NCI-H2029 (cell line): ENCODE results near the gene TERF2IP.
A peak's percentile ranks its signal among the peaks of the same experiment; 100 is the strongest.

ENCODE experiments used
- DNase-seq: peaks from one replicate; lab custom pipeline; 2025; lab: John Stamatoyannopoulos, UW

The TERF2IP gene

DNA sequence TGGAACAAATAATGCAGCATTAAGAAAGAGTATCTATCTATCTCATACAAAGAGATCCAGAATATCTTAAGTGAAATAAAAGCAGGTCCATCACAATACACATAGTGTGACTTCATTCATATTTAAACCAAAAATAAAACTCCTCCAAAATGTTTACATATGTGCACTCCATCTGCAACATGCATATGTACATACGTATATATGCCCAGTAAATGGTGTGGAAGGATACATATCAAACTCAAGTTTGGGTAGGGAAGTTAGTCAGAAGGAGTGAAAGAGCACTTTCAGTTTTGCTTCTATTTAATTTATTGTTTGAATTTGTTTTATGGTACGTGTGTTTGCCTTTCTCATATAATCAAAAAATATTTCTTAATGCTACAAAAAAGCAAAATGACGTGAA, 12.5 kb upstream of the TERF2IP start:
- DNase-seq, result no peak

DNA sequence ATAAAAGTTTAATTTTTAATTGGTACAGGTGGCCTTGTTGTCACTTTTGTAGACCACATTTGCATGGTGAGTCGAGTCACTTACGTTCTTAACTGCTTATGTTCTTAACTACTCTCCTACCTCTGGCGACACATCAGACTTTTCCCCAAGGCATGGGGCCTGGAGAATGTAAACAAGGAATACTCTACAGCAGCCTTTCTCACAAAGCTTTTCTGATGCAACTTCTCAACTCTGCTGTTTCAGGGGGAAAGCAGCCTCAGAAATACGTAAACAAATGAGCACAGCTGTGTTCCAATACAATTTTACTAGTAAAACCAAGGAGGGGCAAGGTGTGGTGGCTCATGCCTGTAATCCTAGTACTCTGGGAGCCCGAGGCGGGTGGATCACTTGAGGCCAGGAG, 7.0 kb upstream of the TERF2IP start:
- DNase-seq, result no peak

DNA sequence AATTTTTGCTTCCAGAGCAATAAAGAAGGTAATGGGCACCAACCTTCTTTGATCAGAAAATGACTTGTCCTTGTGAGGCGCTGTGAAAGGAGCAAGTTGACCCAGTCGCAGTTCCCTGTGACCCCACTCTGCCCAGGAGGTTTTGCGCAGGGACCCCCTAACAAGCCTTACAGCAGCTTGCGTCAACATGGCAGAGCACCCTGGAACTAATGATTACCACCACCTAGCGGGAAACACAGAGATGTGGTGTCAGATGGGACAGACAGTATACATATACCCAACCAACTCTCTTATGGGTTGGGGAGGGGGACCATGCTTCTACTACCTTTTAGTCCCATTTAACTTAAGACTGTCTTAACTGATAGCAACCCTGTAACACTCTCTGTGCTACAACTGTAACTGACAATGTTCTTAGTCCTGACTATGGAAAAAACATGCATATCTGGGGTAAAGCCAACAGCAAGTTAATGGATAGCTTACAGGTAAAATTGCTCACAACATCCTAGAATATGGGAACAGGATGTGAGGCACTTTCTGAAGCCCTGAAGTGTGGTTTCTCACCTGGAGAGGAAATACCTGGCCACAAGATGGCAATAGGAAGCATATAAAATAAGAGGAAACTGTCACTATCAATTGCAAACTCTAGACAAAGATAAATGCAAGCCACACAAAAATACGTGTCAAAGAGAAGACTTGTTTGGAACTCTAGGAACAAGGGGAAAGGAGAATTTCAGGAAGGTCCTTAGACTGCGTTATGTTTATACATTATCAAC, 3.1 kb upstream of the TERF2IP start:
- DNase-seq, result no peak

DNA sequence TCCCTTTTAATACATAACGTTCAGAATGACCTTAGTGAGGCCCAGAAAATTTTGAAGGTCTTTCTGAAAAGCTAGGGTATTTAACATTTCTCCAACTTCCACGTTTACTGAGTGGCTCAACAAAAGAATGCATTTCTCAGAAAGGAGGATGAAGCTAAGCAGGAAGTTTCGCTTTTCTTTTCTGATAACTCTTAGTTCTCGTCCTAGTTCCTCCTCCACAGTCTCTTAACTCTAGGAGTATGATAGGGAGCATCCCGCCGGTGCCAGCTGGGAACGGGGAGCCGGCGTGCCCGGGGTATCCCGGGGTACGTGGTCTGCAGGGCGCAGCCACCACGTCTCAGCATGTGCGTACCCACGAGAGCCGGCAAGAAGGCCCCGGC, 471 bp upstream of the TERF2IP start:
- no peak for DNase-seq

DNA sequence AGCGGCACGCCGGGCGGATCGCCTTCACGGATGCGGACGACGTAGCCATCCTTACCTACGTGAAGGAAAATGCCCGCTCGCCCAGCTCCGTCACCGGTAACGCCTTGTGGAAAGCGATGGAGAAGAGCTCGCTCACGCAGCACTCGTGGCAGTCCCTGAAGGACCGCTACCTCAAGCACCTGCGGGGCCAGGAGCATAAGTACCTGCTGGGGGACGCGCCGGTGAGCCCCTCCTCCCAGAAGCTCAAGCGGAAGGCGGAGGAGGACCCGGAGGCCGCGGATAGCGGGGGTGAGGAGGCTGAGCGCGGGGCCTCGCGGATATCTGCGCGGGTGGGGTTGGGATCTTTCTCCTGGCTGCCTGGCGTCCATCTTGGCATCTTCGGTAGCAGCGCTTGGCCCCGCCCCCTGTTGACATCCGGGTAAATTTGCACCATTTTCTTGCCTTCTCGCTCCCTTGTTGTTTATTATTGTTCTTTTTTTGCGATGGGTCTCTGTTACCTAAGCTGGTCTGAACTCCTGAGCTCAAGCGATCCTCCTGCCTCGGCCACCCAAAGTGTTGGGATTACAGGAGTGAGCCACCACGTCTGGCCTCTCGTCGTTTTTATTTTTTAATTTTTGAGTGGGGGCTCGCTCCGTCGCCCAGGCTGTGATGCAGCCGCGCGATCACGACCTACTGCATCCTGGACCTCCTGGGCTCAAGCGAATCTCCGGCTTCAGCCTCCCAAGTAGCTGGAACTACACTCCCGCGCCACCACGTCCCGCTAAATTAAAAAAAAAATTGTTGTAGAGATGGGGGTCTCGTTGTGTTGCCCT, 898 bp downstream of the TERF2IP start:
- DNase-seq, result peak; percentile 34

DNA sequence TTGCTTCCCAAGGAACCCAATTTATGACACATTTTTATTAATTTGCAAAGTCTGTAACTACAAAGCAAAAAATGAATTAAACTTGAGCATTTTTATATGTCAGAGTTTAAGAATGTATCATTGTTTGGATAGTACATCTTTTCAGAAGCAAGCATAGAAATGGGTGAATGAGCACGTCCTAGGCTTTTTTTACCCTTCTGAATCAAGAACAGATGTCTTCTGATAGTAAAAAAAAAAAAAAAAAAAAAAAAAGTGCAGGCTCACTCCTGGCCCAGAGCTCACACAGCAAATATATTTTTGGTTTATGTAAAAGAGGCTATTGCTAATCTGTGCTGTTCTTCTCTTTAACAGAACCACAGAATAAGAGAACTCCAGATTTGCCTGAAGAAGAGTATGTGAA, 6.3 kb downstream of the TERF2IP start:
- DNase-seq, result no peak

DNA sequence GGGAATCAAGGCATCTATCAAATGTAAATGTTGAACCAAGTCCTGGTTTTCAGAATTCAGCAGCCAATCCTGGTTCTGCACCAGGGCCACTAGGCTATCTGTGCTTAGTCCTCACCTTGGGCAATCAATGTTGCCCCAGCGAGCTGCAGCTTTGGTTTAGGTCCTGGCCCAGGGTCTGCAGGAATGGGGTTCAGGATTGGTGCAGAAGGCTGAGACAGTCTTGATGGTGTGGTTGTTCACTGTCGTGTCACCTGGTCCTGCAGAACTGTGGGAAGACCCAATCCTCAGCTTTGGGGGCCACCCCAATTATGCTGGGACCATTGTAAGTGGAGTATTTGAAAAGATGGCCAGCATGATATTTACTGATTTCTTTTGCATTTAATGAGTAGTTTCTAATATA, 10.6 kb downstream of the TERF2IP start:
- no peak for DNase-seq

DNA sequence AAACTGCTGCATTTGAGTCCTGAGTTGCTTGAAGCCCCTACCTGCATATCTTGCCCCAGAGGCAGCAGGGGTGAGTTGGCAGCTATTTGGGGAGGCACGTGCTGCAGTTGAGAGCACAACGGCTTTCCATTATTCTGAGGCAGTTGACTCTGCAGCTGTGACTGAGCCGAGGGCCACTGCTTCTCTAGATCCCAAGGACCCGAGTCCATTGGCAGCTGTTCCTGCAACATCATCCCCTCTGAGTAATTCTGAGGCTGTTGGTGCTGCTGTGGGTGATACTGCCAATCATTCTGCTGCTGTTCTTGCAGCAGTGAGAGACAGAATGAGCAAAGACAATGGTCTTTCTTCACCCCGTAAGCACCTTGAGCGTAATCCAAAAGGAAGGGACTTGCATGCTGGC, 12.7 kb downstream of the TERF2IP start:
- DNase-seq, result no peak

DNA sequence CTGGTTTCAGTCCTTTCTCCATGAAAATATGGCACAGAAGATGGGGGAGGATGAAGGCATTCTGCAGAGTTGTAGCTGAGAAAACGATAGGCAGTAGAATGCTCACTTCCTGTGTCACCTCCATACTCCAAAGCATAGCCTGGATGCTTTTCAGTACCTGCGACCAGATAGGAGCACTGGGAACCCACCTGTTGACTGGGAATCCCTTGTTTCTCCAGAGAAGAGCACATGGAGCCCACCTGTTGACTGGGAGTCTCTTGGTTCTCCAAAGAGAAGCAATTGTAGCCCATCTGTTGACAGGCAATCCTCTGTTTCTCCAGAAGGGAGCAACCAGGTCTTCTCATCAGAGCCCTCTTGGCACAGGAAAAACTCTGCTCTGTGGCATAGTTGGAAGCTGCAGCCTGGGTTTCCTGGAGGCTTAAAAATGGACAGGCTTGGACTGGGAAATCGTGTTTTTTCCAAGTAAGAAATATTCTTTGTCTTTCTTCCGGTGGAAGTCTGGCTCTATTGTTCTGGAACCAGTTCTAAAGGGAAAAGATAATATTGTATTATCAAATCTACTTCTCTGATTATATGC, 13.2 kb downstream of the TERF2IP start:
- DNase-seq, result no peak

DNA sequence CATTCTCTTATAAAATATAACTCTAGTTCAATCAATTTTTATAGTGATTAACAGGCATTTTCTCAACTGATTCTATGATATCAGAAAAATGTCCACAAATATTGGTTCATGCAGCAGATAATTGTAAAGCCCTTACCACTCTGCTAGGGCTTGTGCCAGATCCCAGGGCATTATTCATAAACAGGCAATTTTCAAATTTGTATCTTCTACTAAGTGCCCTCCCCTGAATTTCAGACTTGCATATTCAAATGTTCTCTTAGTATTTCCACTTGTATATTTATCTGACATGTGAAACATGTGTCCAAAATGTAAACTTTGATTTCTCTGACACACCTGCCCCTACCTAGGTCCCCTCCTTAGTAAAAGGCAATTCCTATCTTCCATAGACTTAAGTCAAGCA, 19.9 kb downstream of the TERF2IP start:
- no peak for DNase-seq

DNA sequence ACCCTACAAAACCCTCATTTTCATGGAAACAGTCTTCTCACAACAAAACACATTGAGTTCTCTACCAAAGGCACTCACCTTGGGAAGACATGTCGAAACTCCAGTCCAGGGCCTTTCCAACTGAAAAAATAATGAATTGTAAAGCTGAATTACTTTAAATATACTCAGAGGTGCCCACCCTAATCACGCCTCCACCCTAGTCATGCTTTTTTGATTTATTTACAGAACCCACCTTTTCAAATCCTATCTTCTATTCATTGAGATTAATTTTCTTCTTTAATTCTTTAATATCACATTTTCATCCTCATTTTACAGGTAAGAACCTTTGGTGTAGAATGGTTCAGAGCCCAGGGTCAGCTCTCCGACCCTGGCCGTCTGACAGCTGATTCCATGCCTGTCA, 29.3 kb downstream of the TERF2IP start, which contains the start of gene CPHXL2:
TSS of gene CPHXL2 (minus strand) at position 101 of the 400 bp plus-strand sequence. CDS start at position 91, 10 bp downstream.
- no peak for DNase-seq

DNA sequence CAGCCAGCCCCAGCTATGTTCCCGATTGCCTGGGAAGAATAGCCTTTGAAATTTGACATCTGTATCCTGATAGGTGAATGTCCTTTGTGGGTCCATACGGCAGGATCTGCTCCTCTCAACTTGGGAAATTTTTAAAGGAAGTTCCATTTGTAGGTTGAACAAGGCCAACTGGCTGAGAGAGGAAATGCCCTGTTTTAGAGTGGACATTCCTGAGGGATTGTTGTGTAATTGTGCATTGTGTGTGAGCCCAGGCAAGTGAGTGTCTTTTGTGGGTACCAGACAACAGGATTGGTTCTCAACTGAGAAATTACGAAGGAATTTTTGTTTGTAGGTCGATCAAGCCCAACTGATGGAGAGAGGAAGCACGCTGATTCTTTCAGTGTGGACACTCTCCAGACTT, 31.8 kb downstream of the TERF2IP start:
- DNase-seq, result no peak

DNA sequence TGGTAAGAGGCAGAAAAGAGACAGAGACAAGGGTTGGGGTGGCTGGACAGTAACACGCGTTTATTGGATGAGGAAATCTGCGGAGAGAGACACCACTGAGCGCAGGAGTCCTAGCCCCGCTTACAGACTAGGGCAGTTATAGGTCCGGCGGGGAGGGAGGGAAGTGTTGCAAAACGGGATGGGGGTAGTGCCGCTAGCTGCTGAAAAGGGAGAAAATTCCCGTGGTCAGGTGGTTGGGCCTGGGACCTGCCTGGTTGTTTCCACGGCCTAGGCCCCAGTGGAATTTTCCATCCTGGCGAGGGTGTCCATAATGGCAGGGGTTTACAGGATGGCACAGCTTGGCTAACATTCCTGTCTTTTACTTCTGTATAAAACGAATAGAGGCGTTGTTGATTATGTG, 34.7 kb downstream of the TERF2IP start:
- DNase-seq, result no peak

DNA sequence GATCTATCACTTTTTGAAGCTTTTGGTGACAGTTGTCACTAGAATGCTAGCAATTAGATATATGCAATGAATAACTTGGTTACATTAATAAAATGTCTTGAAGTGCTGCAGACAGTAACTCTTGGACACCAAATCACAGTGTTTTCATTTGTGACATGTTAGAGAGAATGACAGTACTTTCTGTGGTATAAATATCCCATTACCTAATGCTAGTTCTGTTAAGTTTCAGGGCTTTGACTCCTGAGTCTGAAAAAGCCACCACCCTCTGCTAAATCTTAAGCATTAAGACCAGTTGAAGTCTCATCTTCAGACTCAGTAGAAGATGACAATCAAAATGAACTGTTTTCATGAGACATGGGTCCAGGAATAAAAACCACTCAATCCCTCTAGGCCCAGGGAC, 39.8 kb downstream of the TERF2IP start:
- DNase-seq, result no peak

DNA sequence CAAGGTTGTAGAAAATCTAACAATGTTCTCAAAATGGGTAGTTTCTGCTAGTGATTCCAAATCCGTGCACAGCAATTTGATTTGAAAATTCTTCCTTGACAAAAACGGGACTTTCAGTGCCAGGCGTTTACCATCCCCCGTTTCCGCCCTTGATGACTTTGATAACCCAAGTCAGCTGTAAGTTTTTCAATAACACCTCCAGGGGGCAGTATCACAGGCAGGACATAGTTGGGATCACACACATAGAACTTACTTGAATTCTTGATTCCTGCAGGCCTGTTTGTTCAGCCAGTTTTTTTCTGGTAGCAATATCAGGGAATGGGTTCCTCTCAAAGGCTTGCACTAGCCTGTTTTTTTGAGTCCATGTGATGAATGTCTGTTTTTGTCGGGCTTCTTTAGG, 48.1 kb downstream of the TERF2IP start:
- DNase-seq, result no peak

DNA sequence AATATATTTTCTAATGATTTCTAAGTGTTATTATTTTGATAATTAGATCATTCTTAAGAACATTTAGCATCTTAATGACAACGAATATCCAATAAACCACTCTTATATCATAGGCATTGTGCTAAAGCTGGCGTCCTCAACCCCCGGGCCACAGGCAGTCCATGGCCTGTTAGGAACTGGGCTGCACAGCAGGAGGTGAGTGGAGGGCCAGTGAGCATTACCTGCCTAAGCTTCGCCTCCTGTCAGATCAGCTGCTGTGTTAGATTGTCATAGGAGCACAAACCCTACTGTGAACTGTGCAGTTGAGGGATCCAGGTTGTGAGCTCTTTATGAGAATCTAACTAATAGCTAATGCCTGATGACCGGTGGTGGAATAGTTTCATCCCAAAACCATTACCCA, 50.0 kb downstream of the TERF2IP start:
- DNase-seq, result no peak

DNA sequence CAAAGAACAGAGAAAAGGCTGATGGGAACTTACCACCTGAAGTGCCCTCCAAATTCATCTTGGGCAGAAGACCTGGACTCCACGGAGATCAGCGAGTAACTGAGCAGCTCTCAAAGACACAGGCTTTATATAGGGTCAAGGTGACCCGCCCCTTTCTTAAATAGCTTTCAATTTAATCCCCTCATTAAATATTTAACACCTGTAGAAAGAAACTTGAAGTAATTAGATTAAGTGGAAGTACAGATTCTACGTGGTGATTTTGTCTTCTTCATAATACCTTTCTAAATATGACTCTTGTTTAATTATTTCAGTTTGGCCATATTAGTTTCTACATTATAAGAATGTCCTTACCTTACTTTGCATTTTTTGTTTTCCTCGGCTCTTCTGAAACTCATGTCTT, 53.8 kb downstream of the TERF2IP start, which contains the start of gene DUXB:
TSS of gene DUXB (minus strand) at position 101 of the 400 bp plus-strand sequence. CDS start at position 58, 43 bp downstream.
- DNase-seq, result no peak

DNA sequence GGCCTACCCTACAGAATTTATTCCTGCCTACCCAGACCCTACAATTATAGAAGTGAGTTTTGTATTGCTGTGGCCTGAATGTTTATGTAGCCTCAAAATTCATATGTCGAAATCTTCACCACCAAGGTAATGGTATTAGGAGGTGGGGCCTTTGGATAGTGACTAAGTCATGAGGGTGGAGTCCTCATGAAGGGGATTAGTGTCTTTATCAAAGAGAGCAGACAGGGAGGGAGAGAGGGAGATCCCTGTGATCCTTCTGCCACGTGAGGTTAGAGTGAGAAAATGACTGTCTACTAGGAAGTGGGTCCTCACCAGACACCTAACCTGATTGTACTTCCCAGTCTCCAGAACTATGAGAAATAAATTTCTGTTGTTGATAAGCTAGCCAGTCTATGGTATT, 54.7 kb downstream of the TERF2IP start:
- no peak for DNase-seq

DNA sequence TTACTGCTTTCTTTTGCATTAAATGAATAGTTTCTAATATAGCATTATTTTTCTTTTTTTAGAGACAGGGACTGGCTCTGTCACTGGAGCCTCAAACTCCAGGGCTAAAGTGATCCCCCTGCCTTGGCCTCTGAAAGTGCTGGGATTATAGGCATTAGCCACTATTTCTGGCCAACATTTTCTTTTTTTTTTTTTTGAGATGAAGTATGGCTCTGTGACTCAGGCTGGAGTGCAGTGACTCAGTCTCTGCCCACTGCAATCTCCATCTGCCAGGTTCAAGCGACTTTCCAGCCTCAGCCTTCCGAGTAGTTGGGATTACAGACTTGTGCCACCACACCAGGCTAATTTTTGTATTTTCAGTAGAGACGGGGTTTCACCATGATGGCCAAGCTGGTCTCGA, 55.7 kb downstream of the TERF2IP start:
- DNase-seq, result no peak
